HG03342 (cell line): Measurements from ENCODE around the gene KPNA1.

ENCODE experiments used
- ATAC-seq: cut with Tn5 transposase; IDR thresholded peaks from one replicate; pipeline ENCODE4 v1.9.1; 2021; ENCODE audit warnings: mild to moderate bottlenecking, moderate library complexity; ENCODE audit not compliant: unreplicated experiment

The KPNA1 gene

GRCh38 chr3:122389197-122389596, 125.5 kb downstream of the KPNA1 start:
- no peak for ATAC-seq

DNA sequence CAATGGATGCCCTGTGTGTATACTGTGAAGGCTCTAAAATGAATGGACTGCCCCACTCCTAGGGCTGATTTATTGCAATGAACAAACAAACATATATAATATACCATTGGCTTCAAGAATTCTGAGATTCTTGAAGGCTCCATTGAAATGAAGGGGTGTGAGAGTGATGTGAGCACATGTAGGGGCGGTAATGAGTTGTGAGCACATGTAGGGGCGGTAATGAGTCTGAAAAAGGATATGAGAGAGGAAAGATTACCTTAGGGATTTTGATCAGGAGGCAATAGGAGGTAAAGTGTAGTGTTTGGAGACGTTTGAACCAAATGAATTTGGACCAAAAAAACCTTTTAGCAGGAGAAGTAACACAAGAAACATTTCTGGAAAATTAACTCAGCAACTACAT, 127.0 kb downstream of the KPNA1 start:
- no peak for ATAC-seq

DNA sequence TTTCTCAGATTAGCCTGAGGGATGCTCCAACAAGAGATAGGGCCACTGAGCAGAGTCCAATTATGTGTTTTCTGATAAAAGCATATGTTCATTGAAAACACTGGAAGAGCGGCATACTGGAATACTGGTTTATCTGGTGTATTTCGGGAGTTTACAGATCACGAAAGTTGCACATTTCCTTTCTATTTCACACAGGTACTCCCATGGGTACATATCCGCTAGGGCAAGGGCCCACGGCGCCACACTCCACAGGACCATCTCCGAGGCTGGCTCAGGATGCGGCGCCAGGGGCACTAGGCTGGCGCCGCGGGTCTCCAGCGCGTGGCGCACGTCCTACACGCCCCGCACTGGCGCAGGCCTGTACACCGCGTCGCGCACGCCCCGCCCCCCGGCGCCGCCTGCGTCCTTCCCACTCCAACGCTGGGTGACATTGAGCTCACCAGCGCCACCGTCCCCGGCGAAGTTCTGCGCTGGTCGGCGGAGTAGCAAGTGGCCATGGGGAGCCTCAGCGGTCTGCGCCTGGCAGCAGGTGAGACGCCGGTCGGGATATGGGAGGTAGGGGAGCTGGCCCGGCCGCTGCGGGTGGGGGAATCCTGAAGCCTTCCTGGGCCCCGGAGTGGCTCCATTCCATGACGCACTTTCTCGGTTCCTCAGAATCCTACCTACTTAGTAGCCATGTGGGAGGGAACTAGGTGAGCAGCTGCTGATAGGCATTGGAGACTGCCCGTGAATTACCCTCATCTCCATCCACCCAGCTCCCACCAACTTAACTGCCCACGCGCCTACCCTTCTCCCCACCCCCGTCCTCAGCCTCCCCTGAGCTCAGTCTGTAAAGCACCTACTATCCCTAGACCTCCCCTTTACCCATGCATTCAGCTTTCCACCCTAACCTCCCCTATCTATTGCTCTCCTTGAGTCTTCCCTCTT, 130.7 kb downstream of the KPNA1 start, which contains the start of gene FAM162A:
Gene FAM162A (plus strand): TSS at position 412 of the 927 bp plus-strand sequence. CDS start 84 bp downstream, at position 496.
- peak; percentile 92 for ATAC-seq

DNA sequence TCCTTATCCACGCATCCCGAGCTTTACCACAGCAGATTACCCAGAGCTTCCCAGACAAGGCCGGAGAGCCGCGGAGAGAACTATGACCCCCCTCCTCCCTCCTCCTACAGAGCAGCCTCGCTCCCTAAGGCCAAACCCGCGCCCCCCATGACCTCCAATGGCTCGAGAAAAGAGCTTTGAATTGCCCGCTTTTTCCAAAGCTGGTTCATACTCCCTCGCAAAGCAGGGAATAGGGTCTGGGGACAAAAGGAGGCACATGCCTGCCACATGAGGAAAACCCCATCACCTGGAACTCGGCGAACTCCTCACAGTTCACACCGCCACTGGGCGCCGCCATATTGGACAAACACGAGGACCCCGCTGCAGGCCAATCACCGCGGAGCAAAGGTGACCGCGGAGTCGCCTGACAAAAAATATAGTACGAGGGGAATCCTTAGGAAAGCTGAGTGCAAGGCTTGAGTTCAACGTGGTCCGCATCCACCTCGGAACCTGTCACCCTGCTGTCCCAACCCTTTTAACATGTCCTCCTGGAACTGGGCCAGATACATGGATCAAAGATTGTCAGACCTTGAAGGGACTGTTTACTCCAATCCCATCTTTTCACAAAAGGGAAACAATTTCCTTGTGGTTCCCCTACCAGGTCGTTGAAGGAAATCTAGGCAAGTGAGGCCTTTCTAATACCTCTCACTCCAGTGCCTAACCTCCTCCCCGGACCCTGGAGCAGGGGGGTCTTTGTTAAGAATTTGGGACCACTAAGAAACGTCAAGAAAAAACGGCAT, 131.7 kb downstream of the KPNA1 start, which contains the start of gene MIX23:
Gene MIX23 (minus strand): TSS at position 344 of the 779 bp plus-strand sequence. CDS start 7 bp downstream, at position 337.
- ATAC-seq: peak; percentile 45

DNA sequence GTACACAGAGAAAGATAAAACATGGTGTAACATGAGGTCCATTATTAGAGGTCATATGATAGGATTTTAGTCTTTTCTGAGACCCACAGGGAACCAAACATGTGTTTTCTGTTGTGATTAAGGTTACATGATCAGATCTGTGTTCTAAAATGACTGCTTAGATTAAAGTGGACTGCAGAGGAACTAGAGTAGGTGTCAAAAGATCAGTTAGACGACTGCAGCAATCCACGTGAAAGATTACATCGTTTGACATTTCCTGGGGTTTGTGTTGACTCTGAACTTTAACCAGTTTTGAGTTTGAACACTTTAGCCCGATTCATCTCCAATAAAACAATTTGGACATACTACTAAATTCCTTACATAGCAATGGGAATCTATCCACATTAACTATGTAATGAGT, 136.8 kb downstream of the KPNA1 start:
- ATAC-seq: no peak

DNA sequence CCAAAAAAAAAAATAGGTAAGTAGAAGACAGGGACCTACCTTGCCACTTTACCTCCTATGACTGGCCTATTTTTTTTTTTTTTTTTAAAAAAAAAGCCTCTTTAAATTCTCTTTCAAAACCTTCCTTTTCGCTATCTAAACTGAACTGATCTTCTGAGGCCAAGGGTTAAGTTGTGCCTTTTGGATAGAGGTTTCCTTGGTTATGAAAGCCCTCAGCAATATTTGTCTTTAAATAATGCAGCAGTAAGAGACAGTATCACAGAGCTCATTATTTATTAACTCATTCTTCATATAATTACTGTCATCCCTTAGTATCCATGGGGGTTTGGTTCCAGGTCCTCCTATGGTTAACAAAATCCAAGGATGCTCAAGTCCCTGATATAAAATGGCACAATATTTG, 140.7 kb downstream of the KPNA1 start:
- no peak for ATAC-seq
